ENCODE data around the gene BCKDHA.
A peak's percentile ranks its signal among the peaks of the same experiment; 100 is the strongest.

Gene BCKDHA

DNA sequence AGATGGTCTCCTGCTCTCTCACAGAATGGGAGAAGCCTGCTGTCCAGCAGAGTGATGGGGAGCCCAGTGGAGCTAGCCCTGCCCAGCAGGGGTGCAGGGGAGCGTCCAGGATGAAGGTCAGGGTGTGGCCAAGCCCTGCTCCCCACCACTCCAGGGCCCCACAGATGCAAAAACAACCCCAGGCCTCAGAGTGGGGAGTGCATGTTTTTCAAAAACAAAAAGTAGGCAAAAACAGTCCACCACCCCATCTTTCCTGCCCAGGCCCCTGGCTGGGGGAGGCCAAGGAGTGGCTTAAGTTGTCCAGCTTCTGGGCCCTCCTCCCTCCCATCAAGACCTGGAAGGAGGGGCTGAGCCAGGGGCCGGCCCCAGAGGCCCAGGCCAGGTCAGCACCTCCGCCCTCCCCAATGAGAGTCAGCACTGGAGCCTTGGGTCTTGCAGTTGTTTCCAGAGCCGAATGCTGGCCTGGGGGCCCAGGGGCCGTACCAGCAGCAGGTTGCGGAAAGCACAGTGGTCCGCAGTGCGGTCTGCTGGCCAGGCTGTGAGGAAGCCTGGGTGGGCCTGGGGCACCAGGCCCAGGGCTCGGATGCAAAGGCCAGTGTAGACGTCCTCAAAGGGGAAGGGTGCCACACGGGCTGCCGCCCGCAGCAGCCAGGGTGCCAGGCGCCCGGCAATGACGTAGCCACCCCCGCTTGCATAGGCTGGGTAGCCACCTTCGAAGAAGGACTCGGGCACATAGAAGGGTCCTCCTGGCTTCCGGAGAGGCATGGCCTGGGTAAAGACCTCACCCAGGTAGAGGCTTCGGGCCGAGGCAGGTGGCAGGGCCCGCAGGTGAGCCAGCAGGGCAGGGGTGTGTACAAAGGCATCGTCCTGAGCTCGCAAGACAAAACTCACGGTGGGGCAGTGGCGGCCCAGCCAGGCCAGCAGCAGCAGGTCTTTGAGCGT, 27.8 kb downstream of the BCKDHA start:
- no peak overlapping the region for H3K4me3 ChIP-seq (ENCODE audit: low read depth, low read length)
- TF ChIP-seq POLR2A (IDR thresholded peaks at IDR 0.05; ENCODE audit: extremely low read depth, insufficient read length): no peak
- TF ChIP-seq, protein P1, sequence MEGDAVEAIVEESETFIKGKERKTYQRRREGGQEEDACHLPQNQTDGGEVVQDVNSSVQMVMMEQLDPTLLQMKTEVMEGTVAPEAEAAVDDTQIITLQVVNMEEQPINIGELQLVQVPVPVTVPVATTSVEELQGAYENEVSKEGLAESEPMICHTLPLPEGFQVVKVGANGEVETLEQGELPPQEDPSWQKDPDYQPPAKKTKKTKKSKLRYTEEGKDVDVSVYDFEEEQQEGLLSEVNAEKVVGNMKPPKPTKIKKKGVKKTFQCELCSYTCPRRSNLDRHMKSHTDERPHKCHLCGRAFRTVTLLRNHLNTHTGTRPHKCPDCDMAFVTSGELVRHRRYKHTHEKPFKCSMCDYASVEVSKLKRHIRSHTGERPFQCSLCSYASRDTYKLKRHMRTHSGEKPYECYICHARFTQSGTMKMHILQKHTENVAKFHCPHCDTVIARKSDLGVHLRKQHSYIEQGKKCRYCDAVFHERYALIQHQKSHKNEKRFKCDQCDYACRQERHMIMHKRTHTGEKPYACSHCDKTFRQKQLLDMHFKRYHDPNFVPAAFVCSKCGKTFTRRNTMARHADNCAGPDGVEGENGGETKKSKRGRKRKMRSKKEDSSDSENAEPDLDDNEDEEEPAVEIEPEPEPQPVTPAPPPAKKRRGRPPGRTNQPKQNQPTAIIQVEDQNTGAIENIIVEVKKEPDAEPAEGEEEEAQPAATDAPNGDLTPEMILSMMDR (IDR thresholded peaks at IDR 0.05; ENCODE audit: low read depth, low read length): no peak
- TF ChIP-seq, protein P2, sequence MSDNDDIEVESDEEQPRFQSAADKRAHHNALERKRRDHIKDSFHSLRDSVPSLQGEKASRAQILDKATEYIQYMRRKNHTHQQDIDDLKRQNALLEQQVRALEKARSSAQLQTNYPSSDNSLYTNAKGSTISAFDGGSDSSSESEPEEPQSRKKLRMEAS (IDR thresholded peaks at IDR 0.05; ENCODE audit: low read depth, low read length): no peak
- no peak for TF ChIP-seq MYC (IDR thresholded peaks at IDR 0.05; ENCODE audit: low read depth, low read length)
- DNase-seq (ENCODE audit: low read depth): no peak

DNA sequence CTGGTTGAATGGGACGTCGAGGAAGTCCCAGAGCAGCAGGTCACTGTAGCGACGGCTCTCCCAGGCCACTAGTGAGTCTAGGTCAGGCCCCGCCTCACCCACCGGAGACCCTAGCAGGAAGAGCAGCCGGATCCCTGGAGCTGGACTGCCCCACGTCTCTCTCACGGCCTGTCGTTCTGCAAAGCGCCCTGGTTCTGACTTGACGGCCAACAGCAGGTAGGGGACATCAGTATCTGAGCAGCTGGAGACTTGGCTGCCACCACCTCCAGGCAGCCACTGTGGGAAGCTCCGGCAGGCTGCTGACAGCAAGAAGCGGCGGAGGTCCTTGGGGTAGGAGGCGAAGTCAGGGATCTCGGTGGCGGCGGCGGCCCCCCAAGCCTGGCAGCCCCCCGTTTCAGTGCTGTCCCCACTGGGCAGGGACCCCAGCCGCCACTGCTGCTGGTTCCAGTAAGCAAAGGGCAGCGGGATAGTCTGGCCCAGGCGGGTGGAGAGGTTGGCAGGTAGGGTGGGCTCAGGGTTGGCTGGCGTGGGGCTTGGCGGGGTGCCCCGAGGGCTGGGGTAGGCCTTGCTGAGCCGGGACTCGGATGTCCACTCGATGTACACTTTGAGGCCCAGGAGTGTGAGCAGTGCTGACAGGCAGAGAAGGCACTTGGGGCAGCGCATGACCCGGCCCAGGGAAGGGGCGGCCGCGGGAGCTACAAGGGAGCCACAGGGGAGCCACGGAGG, 28.7 kb downstream of the BCKDHA start:
- TF ChIP-seq, protein P2 (IDR thresholded peaks at IDR 0.05; ENCODE audit: low read depth, low read length): no peak
- TF ChIP-seq MYC (IDR thresholded peaks at IDR 0.05; ENCODE audit: low read depth, low read length): no peak
- TF ChIP-seq, protein P1 (IDR thresholded peaks at IDR 0.05; ENCODE audit: low read depth, low read length): no peak
- TF ChIP-seq POLR2A (IDR thresholded peaks at IDR 0.05; ENCODE audit: extremely low read depth, insufficient read length): no peak
- H3K4me3 ChIP-seq (ENCODE audit: low read depth, low read length): no peak overlapping the region
- DNase-seq (ENCODE audit: low read depth): no peak

DNA sequence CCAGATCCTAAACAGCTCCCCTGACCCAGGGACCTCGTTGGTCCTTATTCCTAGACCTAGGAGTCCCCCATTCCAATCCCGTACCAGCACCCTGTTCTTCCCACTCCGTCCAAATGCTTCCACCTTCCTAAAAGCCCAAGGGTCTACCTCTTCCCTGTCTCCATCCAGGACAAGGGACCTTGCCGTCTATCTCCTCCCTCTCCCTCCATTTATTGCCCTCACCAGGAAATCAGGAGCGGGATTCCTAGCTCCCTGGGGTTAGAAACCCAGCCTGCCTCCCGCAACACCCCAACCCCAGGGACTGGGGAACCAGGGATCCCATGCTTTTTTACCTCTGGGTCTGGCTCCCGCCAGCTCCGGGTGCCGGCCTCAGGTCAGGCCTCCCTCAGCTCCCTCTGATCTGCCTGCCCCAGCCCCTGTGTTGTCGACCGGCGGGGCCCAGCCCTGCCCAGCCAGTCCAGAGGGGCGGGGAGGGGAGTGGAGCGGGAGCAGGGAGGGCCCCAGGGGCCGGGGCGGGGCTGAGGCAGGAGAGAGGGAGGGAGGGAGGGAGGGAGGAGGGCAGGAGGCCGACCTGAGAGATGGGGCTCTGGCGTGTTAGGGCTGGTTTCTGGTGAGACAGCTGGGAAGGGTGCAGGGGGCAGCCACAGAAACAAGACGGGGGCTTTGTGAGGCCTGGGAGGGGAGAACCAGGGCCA, 29.5 kb downstream of the BCKDHA start, which contains the start of gene B3GNT8:
Gene B3GNT8, minus strand, starts transcription at position 423 of the 695 bp plus-strand sequence. CDS start 596 bp downstream, outside the sequence.
- H3K4me3 ChIP-seq (ENCODE audit: low read depth, low read length): peak within 1 kb of the TSS; percentile 71
- DNase-seq (ENCODE audit: low read depth): peak; percentile 87
- TF ChIP-seq, protein P1 (IDR thresholded peaks at IDR 0.05; ENCODE audit: low read depth, low read length): no peak
- TF ChIP-seq, protein P2 (IDR thresholded peaks at IDR 0.05; ENCODE audit: low read depth, low read length): no peak
- no peak for TF ChIP-seq POLR2A (IDR thresholded peaks at IDR 0.05; ENCODE audit: extremely low read depth, insufficient read length)
- TF ChIP-seq MYC (IDR thresholded peaks at IDR 0.05; ENCODE audit: low read depth, low read length): no peak

DNA sequence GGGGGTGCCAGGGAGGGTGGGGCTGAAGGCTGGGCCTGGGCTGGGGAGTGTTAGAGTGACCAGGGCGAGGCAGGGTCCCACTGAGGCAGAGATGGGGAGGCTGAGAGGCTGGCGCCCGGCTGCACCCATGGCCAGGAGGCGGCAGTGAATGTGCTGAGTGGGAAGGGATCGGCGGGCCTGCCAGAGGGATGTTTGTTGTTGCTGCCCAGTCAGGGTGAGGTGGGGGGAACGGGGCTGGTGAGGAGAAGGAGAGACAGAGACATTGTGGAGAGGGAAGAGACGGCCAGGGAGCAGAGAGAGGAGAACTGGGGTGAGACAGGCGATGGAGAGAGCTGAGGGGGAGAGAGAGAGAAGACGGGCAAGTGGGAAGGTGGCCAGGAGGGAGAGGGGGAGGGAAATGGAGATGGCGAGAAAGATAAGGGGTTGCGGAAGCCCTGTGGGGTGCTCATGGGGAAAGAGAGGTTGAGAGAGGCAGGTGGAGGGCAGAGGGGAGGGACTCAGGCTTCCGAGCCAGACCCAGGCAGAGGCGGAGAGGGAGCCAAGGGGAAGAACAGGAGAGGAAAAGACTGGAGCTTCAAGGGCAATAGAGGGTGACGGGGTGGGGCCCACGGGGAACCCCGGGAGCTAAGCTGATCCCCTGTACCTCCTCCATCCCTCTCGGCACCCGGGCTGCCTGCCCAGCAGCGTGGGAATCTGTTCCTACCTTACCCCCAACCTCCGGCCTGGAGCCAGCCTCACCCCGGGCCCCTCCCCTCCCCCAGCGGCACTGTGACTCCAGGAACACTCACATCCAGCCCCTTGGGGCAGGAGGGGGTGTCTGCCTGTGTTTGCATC, 30.2 kb downstream of the BCKDHA start:
- peak; percentile 71 for DNase-seq (ENCODE audit: low read depth)
- H3K4me3 ChIP-seq (ENCODE audit: low read depth, low read length): peak overlapping the region; percentile 38
- TF ChIP-seq, protein P1 (IDR thresholded peaks at IDR 0.05; ENCODE audit: low read depth, low read length): no peak
- TF ChIP-seq POLR2A (IDR thresholded peaks at IDR 0.05; ENCODE audit: extremely low read depth, insufficient read length): no peak
- TF ChIP-seq, protein P2 (IDR thresholded peaks at IDR 0.05; ENCODE audit: low read depth, low read length): no peak
- no peak for TF ChIP-seq MYC (IDR thresholded peaks at IDR 0.05; ENCODE audit: low read depth, low read length)
